Panc1 (cell line): ENCODE measurements around the gene PKNOX2. TPM values are rescaled to one million over a fixed set of nuclear protein-coding genes. Genes with fewer than 3 reads are reported as not detected.

Experiments
- ATAC-seq: fragments of 200-7000 bp; cut with Tn5 transposase; 2 replicates; pipeline ENCODE4 v1.9.1; 2020; ENCODE audit warnings: mild to moderate bottlenecking, moderate library complexity
- BruUV-seq: library from RNA; stranded (reverse); fragments of 400-500 nt; replicated peaks from 2 replicates; lab custom pipeline; 2021; lab: Mats Ljungman, UMichigan
- CTCF ChIA-PET: fragments of 300-600 bp; sonication (Branson Sonifier 250); formaldehyde crosslinking; loops from one replicate; lab custom pipeline; 2022; ENCODE audit warnings: antibody characterized with exemption; lab: Charles Lee
- POLR2A ChIA-PET: fragments of 300-600 bp; sonication (Branson Sonifier 250); formaldehyde crosslinking; loops from one replicate; lab custom pipeline; 2022; ENCODE audit warnings: antibody characterized with exemption; lab: Charles Lee
- DNase-seq: peaks from one replicate; pipeline ENCODE4 v3.0.0-alpha.2; 2010; ENCODE audit warnings: low read depth, low spot score
- H3K27ac ChIP-seq: 2 replicates; pipeline ENCODE4 v1.5.1; 2011; ENCODE audit warnings: mild to moderate bottlenecking, low read length, inconsistent platforms
- H3K27me3 ChIP-seq: fragments of 200-500 bp; sonication (Bioruptor generic); 2 replicates; pipeline ENCODE4 v1.6.0; 2014; ENCODE audit warnings: low read length, inconsistent platforms; ENCODE audit not compliant: control insufficient read depth, insufficient read depth
- H3K36me3 ChIP-seq: fragments of 200-500 bp; sonication (Bioruptor generic); 2 replicates; pipeline ENCODE4 v1.5.1; 2014; ENCODE audit warnings: inconsistent platforms, mild to moderate bottlenecking, low read length, moderate library complexity; ENCODE audit not compliant: control insufficient read depth, insufficient read depth
- H3K4me1 ChIP-seq: 2 replicates; pipeline ENCODE4 v1.5.1; 2011; ENCODE audit warnings: inconsistent platforms, mild to moderate bottlenecking, low read length, moderate library complexity; ENCODE audit not compliant: control insufficient read depth, insufficient read depth
- H3K4me3 ChIP-seq, 2 experiments: 2 replicates each; pipeline ENCODE4 v1.5.1; 2011 to 2012; ENCODE audit warnings: low read depth in 2 of 2, low read length in 2 of 2, mild to moderate bottlenecking in 2 of 2, inconsistent platforms in 1 of 2, moderate library complexity in 1 of 2
- H3K9me3 ChIP-seq: fragments of 200-500 bp; sonication (Bioruptor generic); 2 replicates; pipeline ENCODE4 v1.5.1; 2014; ENCODE audit warnings: low read depth, mild to moderate bottlenecking, inconsistent platforms, low read length, moderate library complexity; ENCODE audit not compliant: control insufficient read depth, insufficient read depth
- CTCF ChIP-seq: fragments of 450-650 bp; IDR thresholded peaks from 2 replicates; pipeline ENCODE4 v1.5.1; 2017; ENCODE audit warnings: mild to moderate bottlenecking
- POLR2AphosphoS5 ChIP-seq: IDR thresholded peaks from 2 replicates; pipeline ENCODE4 v1.6.1; 2012; ENCODE audit warnings: mild to moderate bottlenecking, low read depth, low read length, moderate library complexity
- REST ChIP-seq, 2 experiments: IDR thresholded peaks; 2 replicates each; pipeline ENCODE4 v1.6.1; 2011 to 2012; ENCODE audit warnings: low read depth in 2 of 2, control low read depth in 1 of 2, low read length in 1 of 2, mild to moderate bottlenecking in 1 of 2, moderate library complexity in 1 of 2; ENCODE audit not compliant: insufficient read depth in 1 of 2
- SIN3A ChIP-seq: IDR thresholded peaks from 2 replicates; pipeline ENCODE4 v1.6.1; 2012; ENCODE audit warnings: low read depth, mild to moderate bottlenecking, low read length, moderate library complexity, borderline replicate concordance; ENCODE audit not compliant: insufficient read depth
- TCF7L2 ChIP-seq: IDR thresholded peaks from 2 replicates; pipeline ENCODE4 v1.6.1; 2011; ENCODE audit warnings: mild to moderate bottlenecking, low read depth, low read length, inconsistent platforms
- in situ Hi-C: cut with HindIII; loops from 2 replicates; pipeline ENCODE4 v1.10.0; 2016; ENCODE audit warnings: low sequenced_read_pairs, low pct_unique_long_range_greater_than_20kb
- intact Hi-C: fragments of 100-400 bp; cut with micrococcal nuclease; formaldehyde crosslinking; loops from one replicate; pipeline ENCODE4 v1.10.0; 2022; ENCODE audit not compliant: unreplicated experiment
- total RNA-seq: library from RNA; stranded (reverse); gene quantifications from one replicate; pipeline ENCODE4 v1.2.1, GENCODE V29; 2021; ENCODE audit not compliant: unreplicated experiment

Gene PKNOX2
- total RNA-seq, 1 experiment from 2014 or later = not detected

GRCh38 chr11:125218336-125218735 is 53.8 kb downstream of the PKNOX2 start:
- no peak overlapping the region for H3K27ac ChIP-seq
- intact Hi-C loops = no loop called here
- ATAC-seq (no peak), DNase-seq (no peak)
- no peak for TF ChIP-seq POLR2AphosphoS5
- no peak for TF ChIP-seq CTCF
- no peak for TF ChIP-seq TCF7L2
- no peak for TF ChIP-seq SIN3A
- TF ChIP-seq REST (IDR thresholded peaks at IDR 0.05; ENCODE audit: insufficient read depth in 1 of 2, low read depth in 2 of 2, low read length in 1 of 2) = no peak
- CTCF ChIA-PET = interaction anchor here (0.6 to 1.0 kb wide), 2 partner anchors 127 to 457 kb away, joined by 3 to 6 read pairs; no protein-coding TSS in a partner anchor
- POLR2A ChIA-PET = interaction anchor here (0.5 to 0.6 kb wide), 2 partner anchors 32 to 669 kb away, joined by 3 to 8 read pairs; no protein-coding TSS in a partner anchor
- BruUV-seq = no TSS peak
- H3K36me3 ChIP-seq = no peaks in the 10 kb centered on the region
- H3K4me3 ChIP-seq = no peak overlapping the region
- in situ Hi-C loops = no loop called here
- no peaks in the 10 kb centered on the region for H3K27me3 ChIP-seq
- no peaks in the 10 kb centered on the region for H3K4me1 ChIP-seq
- no peaks in the 10 kb centered on the region for H3K9me3 ChIP-seq

GRCh38 chr11:125221461-125221860 is 56.9 kb downstream of the PKNOX2 start:
- ATAC-seq = no peak
- Histone ChIP-seq H3K4me1 (no peaks in the 10 kb centered on the region), H3K27ac (no peak overlapping the region), H3K27me3 (peaks cover 4% of the 10 kb centered on the region; the same call in 1 of the 2 replicates), H3K9me3 (no peaks in the 10 kb centered on the region), H3K36me3 (no peaks in the 10 kb centered on the region), H3K4me3 (no peak overlapping the region)
- ChIA-PET POLR2A (no interaction called here), CTCF (no interaction called here)
- intact Hi-C loops = no loop called here
- no TSS peak for BruUV-seq
- no peak for DNase-seq
- in situ Hi-C loops = no loop called here
- TF ChIP-seq POLR2AphosphoS5 (no peak), REST (IDR thresholded peaks at IDR 0.05; ENCODE audit: insufficient read depth in 1 of 2, low read depth in 2 of 2, low read length in 1 of 2) (no peak), TCF7L2 (no peak), CTCF (no peak), SIN3A (no peak)
